Measurements from ENCODE around the gene SIGLEC5.

Gene SIGLEC5

DNA sequence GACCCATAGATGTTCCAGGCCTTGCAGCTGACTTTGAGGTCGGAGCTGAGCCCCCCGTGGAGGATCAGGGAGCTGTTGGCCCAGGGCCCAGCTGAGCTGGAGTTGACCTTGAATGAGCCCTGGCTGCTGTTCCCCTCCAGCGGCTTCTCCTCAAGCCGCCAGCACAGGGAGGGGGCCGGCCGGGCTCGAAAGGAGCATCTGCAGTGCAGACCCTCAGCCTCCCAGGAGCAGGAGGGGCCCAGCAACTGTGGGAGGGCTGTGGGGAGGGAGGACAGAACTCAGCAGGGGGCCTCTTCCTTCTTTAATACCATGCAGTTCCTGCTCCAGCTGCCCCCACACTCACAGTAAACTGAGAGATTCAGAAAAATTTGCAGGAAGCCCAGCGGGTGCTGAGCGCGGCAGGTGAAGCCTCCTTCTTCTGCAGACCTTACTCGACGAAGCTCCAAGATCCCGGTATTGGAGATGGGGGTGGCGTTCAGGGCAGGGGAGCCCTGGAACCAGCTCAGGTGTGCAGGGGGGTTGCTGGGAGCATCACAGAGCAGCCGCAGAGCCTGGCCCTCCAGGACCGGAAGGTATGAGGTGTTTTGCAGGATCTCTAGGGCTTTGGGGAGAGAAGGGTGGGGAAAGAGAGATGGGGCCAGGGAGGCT lies 2.6 kb downstream of the SIGLEC5 start:
- DNase-seq: no peak

DNA sequence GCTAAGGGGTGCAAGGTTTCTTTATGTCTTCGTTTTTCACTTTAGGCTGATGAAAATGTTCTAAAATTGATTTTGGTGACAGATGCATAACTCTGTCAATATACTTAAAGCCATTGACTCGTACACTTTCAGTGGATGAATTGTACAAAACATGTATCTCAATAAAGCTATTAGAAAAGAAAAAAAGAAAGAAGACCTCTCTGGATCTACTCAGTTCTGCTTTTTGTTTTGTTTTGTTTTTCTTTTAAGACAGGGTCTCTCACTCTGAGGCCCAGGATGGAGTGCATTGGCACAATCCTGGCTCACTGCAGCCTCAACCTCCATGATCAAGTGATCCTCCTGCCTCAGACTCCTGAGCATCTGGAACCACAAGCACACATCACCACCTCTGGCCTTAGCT lies 3.5 kb downstream of the SIGLEC5 start:
- no peak for DNase-seq

DNA sequence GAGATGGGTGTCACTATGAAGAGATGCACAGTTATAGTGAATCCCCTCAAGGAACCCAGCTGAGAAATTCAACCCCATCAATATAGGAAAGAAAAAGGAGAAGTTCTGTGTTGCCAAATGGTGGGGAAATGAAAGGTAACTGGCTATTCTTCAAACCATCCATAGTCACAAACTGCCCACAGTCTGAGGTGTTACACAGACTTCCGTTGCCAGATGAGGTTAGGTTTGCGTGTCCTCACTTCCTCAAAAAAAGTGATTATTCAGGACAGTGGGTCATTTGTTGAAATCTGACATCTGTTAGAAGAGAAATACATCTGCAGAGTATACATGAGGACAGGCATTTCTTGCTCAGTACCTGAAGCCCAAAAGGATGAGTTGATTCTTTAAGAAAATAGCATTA lies 9.0 kb downstream of the SIGLEC5 start:
- no peak for DNase-seq

DNA sequence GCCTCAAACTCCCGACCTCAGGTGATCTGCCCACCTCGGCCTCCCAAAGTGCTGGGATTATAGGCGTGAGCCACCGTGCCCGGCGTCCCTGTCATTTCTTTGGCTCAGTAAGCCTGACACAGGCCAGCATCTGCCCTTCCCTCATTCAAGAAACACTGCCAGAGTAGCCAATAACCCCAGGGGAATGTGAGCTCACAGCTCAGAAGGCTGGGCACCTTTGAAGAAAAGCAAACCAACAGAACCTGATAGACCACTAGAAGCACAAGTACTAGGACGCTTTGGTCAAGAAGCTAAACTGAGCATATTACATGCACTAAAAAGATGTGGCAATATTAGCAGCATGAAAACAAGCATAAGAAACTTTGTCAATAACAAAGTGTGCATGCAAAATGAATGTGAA lies 14.2 kb downstream of the SIGLEC5 start:
- DNase-seq: no peak

DNA sequence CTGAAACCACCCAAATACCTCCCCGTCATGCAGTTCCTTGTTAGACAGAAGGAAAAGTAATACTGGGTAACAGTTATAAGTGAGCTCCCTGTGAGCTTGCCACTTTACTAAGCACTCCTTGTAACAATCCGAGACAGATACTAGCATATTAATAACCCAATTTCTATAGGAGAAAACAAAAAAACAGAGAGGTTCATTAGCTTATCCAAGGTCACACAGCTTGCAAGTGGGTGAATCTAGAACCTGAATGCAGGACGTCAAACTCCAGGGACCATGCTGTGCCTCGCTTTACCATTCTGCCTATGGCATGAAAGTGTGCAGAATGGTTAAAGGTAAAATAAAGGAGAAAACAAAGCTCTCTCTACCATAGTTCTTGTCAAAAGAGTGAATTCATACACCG lies 15.4 kb downstream of the SIGLEC5 start:
- DNase-seq: no peak

DNA sequence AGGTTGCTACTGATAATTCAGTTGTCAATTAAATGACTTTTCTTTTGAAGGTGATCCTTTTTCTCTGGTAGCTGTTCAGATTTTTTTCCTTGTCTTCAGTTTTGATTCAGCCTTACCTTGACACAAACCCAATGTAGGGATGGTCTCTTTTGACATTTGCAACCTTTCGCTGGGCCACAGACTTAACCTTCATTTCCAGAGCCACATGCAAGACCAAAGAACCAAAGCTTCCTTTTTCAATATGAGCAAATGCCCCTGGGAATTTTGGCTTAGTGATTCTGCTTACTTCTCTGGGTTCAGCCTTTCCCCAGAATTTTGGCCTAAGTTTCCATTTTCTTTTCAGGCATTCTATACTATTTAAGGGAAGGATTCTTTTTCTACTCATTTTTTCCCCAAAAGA lies 19.6 kb downstream of the SIGLEC5 start:
- no peak for DNase-seq

DNA sequence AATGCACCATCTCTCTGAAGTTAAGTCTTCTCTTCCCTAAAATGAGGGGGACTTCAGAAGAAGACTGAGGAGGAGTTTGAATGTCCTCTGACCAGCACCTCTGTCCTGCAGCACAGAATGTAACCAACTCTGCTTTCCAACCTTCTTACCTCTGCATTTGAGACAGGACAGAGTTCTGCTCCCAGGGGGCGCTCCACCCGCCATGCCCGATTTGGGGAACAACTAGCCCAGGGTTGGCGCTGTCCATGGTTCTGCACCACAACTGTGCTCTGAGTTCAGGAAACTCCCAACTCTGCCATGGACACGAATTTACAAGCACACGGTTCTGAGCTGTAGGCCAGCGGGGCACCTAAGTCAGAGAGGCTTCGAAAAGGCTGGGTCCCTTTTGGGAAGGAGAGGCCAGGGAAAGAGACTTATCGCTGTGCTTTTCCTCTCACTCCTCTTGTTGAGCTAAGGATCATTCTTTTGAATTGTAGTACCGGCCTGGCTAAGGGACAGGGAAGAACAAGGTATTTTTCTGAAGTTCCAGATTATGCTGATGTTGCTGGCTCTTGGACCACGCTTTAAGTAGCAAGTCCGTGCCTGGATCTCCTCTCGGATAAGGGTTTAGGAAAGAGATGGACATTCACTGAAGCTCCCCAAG lies 22.2 kb downstream of the SIGLEC5 start:
- no peak for DNase-seq

DNA sequence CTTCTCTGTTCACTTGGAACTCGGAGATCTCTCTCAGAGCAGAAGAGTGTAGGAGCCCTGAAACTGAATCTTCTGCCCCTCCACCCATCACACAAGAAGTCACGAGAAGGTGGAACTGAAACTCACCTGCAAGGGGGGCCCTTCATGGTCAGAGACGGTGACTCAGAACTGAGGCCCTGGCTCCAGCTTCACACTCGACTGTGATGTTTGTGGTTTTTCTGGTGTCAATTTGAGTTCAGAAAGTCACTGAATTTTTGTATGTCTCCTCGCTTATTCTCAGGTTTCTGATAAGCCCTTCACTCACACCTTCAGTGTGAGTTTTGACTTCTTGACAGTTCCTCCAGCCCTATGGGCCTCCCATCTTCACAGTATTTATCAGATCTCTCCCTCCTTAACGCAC lies 23.1 kb downstream of the SIGLEC5 start:
- DNase-seq: no peak

DNA sequence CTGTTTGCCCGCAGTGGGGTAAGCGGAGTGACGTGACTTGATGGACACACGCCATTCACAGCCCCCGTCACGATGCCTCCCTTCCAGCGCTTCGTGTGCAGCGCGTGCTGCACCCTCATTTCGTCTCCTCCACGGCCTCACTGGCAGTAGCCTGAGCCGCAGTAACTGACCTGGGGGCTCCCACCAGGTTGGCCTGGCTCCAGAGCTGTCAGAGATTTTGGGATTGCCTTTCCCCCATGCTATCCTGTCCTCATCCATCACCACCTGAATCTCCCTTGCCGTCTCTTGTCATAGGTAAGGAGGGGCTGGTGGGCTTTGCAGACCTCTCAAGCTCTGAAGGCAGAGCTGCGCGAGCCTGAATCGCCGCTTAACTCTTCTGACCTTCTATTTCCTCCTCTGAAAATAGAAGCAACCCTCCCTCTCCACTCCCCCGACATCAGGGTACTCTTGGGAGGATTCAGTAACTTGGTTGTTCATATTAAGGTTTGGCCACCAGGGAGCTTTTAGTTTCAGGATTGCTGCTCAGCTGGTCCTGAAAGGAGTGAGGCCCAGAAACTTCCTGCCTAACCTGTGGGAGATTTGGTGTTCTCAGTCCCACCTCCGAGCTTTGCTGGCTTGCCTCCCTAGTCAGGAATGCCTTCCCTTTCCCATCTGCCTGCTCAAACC lies 27.9 kb downstream of the SIGLEC5 start:
- no peak for DNase-seq

DNA sequence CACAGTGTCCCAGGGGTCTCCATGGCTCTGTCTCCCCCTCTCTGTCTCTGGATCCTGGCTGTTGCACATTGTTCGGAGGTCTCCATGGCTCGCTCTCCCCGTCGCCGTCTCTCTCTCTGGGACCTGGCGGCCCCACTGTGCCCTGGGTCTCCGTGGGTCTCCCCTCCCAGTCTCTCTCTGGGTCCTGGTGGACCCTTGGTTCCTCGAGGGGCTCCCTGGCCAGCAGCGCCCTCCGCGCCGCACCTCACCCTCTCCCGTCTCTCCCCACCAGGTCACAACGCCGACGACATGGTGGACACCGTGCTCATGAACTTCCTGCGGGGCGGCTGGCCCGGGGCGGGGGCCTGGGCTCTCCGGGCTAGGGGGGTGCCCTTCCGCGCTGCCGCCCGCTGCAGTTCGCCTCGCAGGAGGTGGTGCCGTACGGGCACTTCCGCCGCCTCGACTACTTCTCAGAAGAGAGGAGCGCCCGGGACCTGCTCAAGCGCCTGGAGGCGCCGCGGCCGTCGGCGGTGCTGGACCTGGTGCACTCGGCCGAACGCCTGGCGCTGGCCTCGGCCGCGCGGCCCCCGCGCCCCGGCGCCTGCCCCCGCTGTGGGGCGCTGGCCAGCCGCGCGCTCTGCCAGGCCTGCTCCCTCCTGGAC lies 29.1 kb downstream of the SIGLEC5 start:
- no peak for DNase-seq

DNA sequence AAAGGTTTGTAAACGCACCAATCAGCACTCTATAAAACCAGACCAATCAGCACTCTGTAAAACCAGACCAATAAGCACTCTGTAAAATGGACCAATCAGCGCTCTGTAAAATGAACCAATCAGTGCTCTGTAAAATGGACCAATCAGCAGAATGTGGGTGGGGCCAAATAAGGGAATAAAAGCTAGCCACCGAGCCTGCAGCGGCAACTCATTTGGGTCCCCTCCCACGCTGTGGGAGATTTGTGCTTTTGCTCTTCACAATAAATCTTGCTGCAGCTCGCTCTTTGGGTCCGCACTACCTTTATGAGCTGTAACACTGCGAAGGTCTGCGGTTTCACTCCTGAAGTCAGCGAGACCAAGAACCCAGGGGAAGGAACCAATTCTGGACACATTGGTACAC lies 31.1 kb downstream of the SIGLEC5 start:
- no peak for DNase-seq

DNA sequence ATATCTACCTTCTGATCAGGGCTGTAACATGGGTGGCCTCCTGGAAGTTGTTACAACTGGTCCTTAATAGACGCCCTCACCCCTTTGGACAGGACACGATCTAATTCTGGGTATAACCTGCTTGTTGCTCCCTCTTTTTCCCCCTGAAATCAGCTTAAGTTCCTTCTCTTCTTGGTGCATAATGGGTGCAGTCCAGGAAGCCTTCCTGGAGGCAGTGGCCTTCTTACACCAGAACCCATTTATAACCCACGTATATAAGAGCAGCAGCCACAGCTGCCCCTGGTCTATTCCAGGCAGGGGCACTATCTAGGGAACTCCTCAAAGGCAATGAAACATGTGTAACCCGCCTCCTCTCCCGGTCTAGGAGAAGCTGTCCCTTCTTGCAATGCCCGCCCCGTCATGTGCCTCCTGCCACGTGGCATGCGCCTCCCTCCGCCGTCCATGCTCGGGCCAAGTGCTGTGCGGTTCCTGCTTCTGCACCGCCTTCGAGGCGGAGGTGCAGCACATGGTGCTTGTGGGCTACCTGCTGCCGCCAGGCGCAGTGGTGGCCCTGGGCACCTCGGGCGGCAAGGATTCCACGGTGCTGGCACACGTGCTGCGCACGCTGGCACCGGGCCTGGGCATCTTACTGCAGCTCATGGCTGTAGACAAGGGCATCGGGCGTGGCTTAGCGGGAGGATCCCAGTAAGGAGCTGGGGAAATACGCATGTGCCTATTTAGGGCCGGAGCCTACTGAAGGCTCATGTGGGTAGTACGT lies 31.9 kb downstream of the SIGLEC5 start:
- DNase-seq: no peak

DNA sequence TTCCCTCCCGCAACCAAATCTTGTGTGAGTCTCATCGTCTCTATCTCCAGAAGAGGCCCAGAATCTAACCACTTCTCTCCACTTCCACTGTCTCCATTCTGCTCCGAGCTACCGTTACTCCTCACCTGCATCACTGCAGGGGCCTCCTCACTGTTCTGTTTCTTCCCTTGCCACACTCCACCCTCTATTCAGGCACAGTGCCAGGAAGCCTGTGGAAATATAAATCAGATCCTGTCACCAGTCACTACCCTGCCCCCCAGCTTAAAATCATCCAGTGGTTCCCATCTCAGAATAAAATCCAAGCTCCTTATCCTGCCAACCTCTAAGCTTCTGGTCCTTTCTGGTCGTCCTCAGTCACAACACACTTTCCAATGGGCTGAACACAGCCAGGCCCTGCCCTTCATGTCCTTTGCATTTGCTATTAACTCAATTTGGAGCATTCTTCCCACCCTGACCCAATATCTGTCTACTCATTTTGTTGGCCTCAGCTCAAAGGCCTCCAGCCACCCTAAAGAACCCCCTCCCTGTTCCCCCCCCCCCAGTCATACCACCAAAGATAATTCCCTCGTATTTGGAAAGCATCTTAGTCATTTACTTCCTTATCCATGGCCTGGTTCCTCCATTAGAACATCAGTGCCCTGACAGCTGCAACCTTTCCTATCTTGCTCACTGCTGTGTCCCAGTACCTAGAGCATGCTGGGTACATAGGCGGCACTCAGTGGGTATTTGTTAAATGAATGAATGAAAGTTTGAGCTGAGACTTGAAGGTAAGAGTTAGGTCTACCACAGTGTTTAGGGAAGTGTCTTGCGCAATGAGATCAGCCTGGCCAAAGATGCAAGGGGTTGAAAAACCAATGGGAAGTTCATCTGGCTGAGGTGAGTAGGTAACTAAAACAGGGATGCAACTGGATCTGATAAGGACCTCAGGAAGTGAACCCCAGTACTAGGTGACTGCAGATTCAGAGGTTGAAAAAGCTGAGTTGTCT lies 34.7 kb downstream of the SIGLEC5 start:
- no peak for DNase-seq

DNA sequence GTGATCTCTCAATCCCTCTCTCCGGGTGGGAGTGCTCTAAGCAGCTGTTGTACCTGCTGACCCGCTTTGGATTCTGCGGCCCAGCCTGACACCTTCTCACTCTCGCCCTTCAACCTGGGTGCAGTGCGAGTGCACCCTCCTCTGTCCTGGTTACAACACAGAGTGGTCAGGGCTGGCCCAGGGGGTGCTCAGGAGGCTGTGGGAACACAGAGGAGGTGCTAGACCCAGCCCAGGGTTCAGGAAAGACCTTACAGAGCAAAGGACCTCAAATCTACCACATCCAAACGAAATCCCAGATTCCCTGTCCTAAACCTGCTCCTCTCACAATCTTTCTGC lies 35.5 kb downstream of the SIGLEC5 start:
- DNase-seq: no peak

DNA sequence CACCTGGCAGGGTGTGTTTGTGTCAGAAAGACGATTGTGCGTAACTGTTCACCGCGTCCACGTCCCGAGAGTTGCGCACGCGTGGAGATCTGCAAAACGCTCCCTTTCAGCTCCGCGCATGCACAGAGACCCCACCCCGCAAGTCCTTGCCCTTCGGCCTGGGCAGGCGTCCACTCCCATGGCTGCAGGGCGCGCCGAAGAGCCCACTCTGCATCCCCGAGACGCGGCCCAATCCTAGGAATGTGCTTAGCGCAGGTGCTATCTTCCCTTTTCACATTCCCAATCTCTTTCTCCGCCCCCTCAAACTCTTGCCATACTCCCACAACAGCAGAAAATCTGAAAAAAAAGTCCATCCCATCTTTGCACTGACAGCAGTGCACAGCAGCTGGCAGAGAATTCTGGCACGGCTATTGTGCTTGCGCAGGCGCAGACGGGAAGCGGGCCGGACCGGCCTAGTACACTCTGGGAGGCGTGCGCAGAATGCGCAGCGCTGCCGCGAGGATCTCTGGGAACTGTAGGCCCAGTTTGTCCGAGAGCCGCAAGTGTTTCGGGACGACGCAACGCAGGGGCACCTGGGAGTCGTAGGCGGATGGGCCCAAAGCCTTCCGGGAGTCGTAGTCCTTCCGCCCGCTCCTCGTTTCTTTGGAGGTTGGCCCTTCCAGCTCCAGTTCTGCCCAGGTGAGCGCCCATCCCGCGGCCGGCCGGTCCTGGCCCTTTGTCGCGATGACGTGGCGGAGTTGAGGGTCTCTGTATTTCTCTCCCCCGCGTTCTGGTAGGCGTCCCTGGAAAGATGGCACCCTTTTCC lies 36.0 kb downstream of the SIGLEC5 start:
- DNase-seq: peak; percentile 72

DNA sequence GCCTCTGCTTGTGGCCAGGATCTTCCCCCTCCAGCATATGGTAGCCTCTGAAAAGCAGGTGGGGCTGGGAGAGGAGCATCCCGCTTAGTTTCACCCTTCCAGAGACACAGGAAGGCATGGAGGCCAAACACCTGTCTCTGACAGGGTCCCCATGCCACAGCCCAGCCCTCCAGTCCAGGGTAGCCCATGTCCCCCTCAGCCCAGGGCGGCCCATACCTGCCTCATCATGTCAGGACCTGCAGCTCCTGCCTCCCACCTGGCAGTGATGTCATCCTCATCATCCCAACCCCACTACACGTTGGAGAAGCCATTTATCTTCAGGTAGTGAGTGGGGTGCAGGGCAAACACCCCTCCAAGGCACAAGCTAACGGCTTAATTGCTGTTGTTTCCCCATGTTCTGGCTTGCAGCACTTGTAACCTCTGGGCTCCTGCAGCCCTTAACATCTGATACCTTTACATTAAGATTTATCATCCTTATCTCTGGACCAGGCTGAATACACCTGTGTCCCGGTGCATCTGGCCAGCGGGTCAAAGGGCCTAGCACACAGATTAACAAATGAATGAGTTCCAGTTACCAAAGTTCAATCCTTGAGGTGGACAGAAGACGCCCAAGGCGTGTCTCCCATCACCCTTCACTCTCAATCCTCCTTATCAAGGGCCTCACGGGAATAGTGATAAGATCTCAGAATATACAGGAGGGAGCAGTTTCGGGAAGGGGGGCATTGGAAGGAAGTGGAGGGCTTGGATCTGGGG lies 36.9 kb downstream of the SIGLEC5 start:
- no peak for DNase-seq

DNA sequence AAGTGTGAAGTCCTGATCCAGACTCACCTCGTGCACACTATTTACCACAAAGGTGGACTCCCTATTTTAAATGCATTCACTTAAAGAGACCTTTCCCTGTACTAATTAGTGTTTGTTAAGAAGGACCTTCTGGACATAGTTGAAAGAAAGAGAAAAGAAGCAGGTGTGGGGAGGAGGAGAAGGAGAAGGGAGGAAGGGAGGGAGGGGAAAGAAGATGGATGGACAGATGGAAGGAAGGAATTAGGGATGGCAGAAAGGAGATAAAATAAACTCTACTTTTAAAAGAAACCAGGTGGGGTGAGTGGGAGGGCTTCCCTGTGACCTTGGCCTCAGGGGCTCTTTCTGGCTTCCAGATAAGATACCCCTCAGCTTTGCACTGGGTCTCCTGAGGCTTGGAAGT lies 37.7 kb downstream of the SIGLEC5 start:
- no peak for DNase-seq

DNA sequence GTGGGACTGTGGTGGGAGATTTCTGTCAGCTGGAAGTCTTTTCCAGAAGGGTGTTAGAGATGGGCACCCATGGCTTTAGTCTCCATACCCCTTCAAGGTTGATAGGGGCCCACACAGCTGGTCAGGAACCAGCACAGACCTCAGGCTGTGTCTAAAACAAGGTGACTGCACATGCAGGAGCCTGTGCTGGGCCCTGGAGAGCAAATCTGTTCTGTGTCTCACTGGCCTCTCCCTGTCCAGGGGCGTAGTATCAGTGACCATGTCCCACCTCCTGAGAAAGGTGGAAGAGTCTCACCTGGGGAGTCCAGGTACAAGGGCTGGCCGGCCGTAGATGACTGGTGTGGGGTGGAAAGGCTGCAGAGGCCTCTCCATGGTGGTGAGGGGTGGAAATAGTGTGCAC lies 39.8 kb downstream of the SIGLEC5 start:
- no peak for DNase-seq

DNA sequence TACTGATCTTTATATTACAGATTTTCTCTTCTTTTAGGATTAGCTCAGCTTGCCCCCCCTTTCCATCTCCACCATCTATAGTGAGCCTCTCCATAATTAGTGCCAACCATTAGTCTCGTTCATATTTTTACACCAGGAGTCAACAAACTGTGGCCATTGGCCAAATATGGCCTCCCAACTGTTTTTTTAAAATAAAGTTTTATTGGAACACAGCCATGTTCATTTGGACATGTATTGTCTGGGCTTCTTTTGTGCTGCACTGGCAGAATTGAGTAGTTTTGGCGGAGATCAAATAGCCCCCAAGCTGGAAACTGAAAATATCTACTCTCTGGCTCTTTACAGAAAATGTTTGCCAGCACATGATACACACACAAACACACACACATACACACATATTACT lies 40.7 kb downstream of the SIGLEC5 start:
- no peak for DNase-seq

Data from SIG-M5 (cell line).